ENCODE results near the gene ASB1. TPM values are rescaled to one million over a fixed set of nuclear protein-coding genes. Genes with fewer than 3 reads are reported as not detected.

The ASB1 gene
- polyA plus RNA-seq, 1 donor (not counting 4 experiments of a cell fraction or from before 2014, with no cell fraction given): 13.0 TPM

GRCh38 chr2:238397356-238397755 lies 29.4 kb upstream of the ASB1 start:
- no peak for FAIRE-seq
- Histone ChIP-seq H3K4me2 (ENCODE audit: control insufficient read depth, extremely low read depth, insufficient read depth, low read depth, low read length) (no peak overlapping the region), H3K36me3 (ENCODE audit: control insufficient read depth in 2 of 2, extremely low read depth in 1 of 2, insufficient read depth in 2 of 2, low read length in 2 of 2) (peaks cover 0 to 2% of the 10 kb centered on the region in 2 experiments), H3K27ac (ENCODE audit: control insufficient read depth, insufficient read depth, low read length) (no peak overlapping the region), H3K27me3 (ENCODE audit: control insufficient read depth, extremely low read depth, insufficient read depth, low read length) (no peaks in the 10 kb centered on the region), H4K20me1 (ENCODE audit: control insufficient read depth, extremely low read depth, insufficient read depth, low read length) (no peaks in the 10 kb centered on the region), H3K4me3 (ENCODE audit: control insufficient read depth in 2 of 3, extremely low read depth in 1 of 3, insufficient read depth in 2 of 3, low read depth in 1 of 3, low read length in 3 of 3) (no peak overlapping the region), H3K9me3 (ENCODE audit: control insufficient read depth, low read depth, low read length) (no peaks in the 10 kb centered on the region), H3K9me1 (ENCODE audit: control insufficient read depth, extremely low read depth, insufficient read depth, low read length) (no peaks in the 10 kb centered on the region), H3K79me2 (ENCODE audit: control insufficient read depth, insufficient read depth, low read length) (no peaks in the 10 kb centered on the region), H3K9ac (ENCODE audit: control insufficient read depth, extremely low read depth, insufficient read depth, low read length) (no peak overlapping the region), H3K4me1 (ENCODE audit: control insufficient read depth, extremely low read depth, insufficient read depth, low read length) (peaks cover 6% of the 10 kb centered on the region), H2AFZ (ENCODE audit: control insufficient read depth, low read length) (no peak overlapping the region)
- no peak for DNase-seq (ENCODE audit: low read depth, low spot score)
- TF ChIP-seq EZH2 (IDR thresholded peaks at IDR 0.05; ENCODE audit: low read length) (no peak), CTCF (optimal IDR thresholded peaks at IDR 0.05 in 1 of 3, IDR thresholded peaks at IDR 0.05 in 1 of 3, conservative IDR thresholded peaks at IDR 0.05 in 1 of 3; ENCODE audit: extremely low read depth in 1 of 3, insufficient read depth in 2 of 3, low read length in 3 of 3) (no peak)
- dilution Hi-C loops (cut with MboI; ENCODE audit: extremely low pct_ligation_motif_present, low sequenced_read_pairs): no loop called here

GRCh38 chr2:238398577-238398976 lies 28.1 kb upstream of the ASB1 start:
- Histone ChIP-seq H3K79me2 (ENCODE audit: control insufficient read depth, insufficient read depth, low read length) (no peaks in the 10 kb centered on the region), H3K4me3 (ENCODE audit: control insufficient read depth in 2 of 3, extremely low read depth in 1 of 3, insufficient read depth in 2 of 3, low read depth in 1 of 3, low read length in 3 of 3) (no peak overlapping the region), H3K9me3 (ENCODE audit: control insufficient read depth, low read depth, low read length) (no peaks in the 10 kb centered on the region), H3K36me3 (ENCODE audit: control insufficient read depth in 2 of 2, extremely low read depth in 1 of 2, insufficient read depth in 2 of 2, low read length in 2 of 2) (peaks cover 0 to 2% of the 10 kb centered on the region in 2 experiments), H2AFZ (ENCODE audit: control insufficient read depth, low read length) (no peak overlapping the region), H3K9me1 (ENCODE audit: control insufficient read depth, extremely low read depth, insufficient read depth, low read length) (no peaks in the 10 kb centered on the region), H3K4me2 (ENCODE audit: control insufficient read depth, extremely low read depth, insufficient read depth, low read depth, low read length) (no peak overlapping the region), H4K20me1 (ENCODE audit: control insufficient read depth, extremely low read depth, insufficient read depth, low read length) (no peaks in the 10 kb centered on the region), H3K4me1 (ENCODE audit: control insufficient read depth, extremely low read depth, insufficient read depth, low read length) (peaks cover 6% of the 10 kb centered on the region), H3K27ac (ENCODE audit: control insufficient read depth, insufficient read depth, low read length) (no peak overlapping the region), H3K9ac (ENCODE audit: control insufficient read depth, extremely low read depth, insufficient read depth, low read length) (no peak overlapping the region), H3K27me3 (ENCODE audit: control insufficient read depth, extremely low read depth, insufficient read depth, low read length) (no peaks in the 10 kb centered on the region)
- TF ChIP-seq EZH2 (IDR thresholded peaks at IDR 0.05; ENCODE audit: low read length) (no peak), CTCF (optimal IDR thresholded peaks at IDR 0.05 in 1 of 3, IDR thresholded peaks at IDR 0.05 in 1 of 3, conservative IDR thresholded peaks at IDR 0.05 in 1 of 3; ENCODE audit: extremely low read depth in 1 of 3, insufficient read depth in 2 of 3, low read length in 3 of 3) (no peak)
- FAIRE-seq (no peak), DNase-seq (ENCODE audit: low read depth, low spot score) (no peak)
- dilution Hi-C loops (cut with MboI; ENCODE audit: extremely low pct_ligation_motif_present, low sequenced_read_pairs): no loop called here

Measured in keratinocyte (primary cell).